Muscle of arm (tissue), 12 donors: Measurements from ENCODE around the gene INO80B. TPM values are rescaled to one million over a fixed set of nuclear protein-coding genes. Genes with fewer than 3 reads are reported as not detected.
"Not testable (repeated sequence)": the region's sequence is repeated elsewhere in the genome, so short reads cannot be mapped to it uniquely, and the experiment has no call there.

Experiments
- DNase-seq: peaks from one replicate; pipeline ENCODE4 v3.0.0-alpha.2; 2013
- polyA plus RNA-seq, 12 donors: library from polyadenylated mRNA; unstranded; fragments of 120-200 nt; gene quantifications; one replicate each; pipeline ENCODE4 v1.2.1, GENCODE V29; 2013; ENCODE audit not compliant: insufficient read length in 12 of 12

INO80B gene
- polyA plus RNA-seq, 12 donors, result 12.8 to 42.3 (median 16.1) TPM; not detected in 1

DNA sequence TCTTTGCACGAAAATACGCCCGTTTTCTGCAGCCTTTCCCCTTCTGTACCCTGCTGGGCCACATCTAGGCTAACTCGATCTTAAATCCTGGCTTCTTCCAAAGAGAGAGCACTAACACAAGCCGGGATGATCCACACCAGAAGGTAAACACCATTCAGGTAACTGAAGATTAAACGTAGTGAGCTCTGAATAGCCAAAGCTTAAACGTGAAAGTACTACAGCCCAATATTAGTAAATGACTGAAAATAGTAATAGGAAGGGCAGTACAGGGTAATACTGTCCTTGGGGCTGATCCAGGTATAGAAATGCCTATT is 18.0 kb downstream of the INO80B start:
- DNase-seq, result no peak

DNA sequence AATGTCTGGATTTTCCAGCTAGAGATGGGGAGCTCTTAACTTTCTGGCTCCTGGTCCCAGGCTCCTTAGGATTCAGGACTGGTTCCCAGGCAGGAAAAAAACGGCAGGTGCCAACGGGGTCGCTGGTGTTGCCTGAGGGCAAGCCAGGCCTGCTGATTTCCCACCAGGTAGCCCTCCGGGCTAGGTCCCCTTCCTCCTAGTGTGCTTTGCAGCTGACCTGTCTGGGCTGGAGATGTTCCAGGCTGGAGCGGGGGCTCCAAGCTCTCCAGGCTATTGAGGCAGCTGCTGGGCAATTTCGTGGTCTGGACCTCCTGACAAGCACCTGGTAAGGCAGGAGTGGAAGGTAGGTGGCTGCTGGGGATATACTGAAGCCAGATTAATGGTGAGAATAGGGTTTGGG is 19.6 kb downstream of the INO80B start:
- no peak for DNase-seq

GRCh38 chr2:74474899-74475298 is 20.0 kb downstream of the INO80B start:
- DNase-seq, result no peak

- no peak for DNase-seq
These were observed 26.5 kb downstream of the INO80B start for GRCh38 chr2:74481431-74481830.

- no peak for DNase-seq
These were observed 27.3 kb downstream of the INO80B start for GRCh38 chr2:74481961-74482800.

GRCh38 chr2:74482801-74483674 is 28.2 kb downstream of the INO80B start, which contains the start of the genes CCDC142 and TTC31:
TSS of gene CCDC142 (minus strand) at chr2:74482998. CDS start at chr2:74482837, 161 bp downstream.
TSS of gene TTC31 (plus strand) at chr2:74483081. CDS start at chr2:74483096, 15 bp downstream.
- peak; percentile 97 for DNase-seq

GRCh38 chr2:74483675-74484164 is 28.8 kb downstream of the INO80B start:
- DNase-seq, result not testable (repeated sequence)

- no peak for DNase-seq
These were observed 31.3 kb downstream of the INO80B start for GRCh38 chr2:74486141-74486540.

DNA sequence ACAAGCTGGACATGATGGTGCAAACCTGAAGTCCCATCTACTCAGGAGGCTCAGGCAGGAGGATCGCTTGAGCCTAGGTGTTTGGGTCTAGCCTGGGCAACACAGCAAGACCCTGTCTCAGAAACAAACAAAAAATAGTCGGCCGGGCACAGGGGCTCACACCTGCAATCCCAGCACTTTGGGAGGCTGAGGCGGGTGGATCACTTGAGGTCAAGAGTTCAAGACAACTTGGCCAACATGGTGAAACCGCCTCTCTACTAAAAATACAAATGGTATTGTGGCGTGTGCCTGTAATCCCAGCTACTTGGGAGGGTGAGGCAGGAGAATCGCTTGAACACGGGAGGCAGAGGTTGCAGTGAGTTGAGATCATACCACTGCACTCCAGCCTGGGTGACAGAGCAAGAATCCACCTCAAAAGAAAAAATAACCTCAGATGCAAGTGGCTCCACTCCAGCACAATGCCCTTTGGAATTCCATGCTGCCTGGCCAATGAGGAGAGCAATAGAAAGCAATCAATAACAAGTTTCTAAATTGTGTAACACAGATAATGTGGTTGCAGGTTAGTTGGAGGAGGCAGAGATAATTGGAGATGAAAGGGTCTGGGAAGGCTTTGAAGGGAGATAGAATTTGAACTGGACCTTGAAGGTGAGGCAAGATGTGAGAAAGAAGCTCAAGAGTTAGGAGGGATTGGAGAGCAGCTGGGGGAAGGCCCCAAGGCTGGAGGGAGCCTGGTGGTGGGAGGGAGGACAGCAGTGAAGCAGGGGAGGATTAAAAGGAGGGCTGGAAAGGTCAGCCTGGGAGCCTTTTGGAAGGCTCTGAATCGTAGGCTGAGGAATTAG is 34.0 kb downstream of the INO80B start:
- DNase-seq, result no peak

DNA sequence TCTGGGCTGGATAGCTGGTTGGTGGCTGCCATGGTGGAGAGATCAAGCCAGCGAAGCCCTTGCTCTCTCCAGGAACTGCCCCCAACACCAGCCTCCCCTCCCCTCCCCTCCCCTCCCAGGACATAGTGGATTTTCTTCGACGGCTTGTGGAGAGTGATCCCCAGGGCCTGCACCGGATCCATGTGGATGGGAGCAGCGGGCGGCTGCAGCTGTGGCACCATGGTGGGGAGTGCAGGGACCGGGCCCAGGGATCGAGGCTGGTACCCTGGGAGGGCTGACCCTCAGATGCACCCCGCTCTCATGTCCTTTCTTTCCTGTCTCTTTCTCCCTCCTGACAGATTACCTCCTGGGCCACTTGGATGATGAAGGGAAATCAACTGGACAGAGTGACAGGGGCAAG is 35.0 kb downstream of the INO80B start:
- no peak for DNase-seq

- no peak for DNase-seq
These were observed 37.0 kb downstream of the INO80B start for GRCh38 chr2:74491648-74492544.

GRCh38 chr2:74493546-74493945 is 38.7 kb downstream of the INO80B start:
- no peak for DNase-seq

DNA sequence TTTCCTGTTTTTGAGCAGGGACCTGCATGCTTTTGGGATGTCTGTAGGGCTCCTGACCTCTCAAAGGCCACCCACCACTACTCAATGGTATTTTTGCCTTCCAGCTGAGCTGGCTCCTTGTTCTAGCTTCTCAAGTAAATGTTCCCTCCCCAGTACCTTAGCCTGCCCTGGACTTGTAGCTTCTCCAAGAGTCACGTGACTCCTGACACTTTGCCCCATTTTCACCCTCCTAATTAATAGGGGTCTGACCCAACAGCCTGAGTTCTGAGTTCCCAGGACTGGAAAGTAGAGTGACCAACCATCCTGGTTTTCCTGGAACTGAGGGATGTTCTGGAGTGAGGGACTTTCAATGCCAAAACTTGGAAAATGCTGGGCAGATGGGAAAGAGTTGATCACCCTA is 40.6 kb downstream of the INO80B start:
- DNase-seq, result no peak

DNA sequence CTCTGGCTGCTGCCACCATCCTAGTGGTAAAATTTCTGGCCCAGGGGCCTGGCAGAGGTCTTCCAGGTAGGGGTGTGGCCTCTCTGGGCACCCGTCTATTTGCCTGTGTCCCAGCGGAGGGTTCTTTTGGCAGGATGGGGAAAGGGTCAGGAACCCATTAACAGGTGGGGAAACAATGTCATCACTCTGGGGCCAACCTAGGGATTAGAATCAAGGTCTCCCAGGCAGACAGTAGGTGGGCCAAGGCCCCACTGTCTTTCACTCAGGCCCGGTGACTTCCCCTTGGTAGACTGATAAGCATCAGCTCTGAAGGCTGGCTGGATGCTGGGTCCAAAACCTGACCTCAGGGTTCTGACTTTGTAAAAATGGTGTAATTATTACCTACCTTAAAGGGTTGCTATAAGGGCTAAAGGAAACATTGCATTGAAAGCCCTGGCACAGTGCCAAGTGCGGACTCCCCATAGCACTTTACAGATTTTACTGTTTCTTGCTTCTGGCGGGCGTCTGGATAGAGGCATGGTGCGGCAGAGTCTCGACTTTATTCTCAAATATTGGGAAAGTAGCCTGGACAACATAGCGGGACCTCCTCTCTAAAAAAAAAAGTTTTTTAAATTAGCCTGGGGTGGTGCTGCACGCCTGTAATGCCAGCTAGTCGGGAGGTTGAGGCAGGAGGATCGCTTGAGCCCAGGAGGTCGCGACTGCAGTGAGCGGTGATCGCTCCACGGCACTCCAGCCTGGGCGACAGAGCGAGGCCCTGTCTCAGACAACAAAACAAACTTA is 42.3 kb downstream of the INO80B start:
- no peak for DNase-seq

- no peak for DNase-seq
These were observed 43.1 kb downstream of the INO80B start for GRCh38 chr2:74497777-74498499.

DNA sequence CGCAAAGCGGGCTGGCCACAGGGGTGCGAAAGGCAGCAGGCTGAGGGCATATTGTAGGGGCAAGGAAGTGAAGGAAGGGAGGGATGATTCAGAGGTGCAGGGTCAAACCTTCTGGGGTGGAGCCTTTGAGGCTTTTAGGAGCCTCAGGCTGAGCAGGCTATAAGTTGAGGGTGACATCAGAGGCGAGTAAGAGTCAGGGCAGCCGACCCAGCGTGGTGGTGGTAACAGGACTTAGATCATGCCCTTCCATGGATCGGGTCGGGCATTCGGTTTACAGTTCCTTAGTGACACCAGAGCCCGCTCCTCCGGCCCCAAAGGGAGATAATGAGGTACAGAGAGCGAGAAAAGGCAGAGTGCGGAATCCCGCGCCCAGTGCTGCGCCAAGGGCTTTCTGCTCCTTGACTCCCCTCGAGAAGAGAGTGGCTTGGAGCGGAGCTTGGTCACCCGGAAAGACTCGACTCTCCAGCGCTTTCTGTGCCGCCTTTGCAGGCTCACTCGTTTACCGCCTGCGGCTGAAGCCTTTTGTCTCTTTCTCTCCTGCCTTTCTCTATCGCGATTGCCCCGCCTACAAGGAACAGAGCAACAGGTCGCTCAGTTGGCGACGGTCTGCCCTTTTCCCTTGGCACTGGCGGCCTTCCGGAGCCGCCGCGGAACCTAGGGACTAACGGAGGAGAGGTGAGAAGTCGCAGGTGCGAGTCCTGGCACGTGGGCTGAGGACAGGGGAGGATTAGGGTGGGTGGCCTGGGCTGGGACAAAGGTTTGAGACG is 43.8 kb downstream of the INO80B start:
- DNase-seq, result no peak

DNA sequence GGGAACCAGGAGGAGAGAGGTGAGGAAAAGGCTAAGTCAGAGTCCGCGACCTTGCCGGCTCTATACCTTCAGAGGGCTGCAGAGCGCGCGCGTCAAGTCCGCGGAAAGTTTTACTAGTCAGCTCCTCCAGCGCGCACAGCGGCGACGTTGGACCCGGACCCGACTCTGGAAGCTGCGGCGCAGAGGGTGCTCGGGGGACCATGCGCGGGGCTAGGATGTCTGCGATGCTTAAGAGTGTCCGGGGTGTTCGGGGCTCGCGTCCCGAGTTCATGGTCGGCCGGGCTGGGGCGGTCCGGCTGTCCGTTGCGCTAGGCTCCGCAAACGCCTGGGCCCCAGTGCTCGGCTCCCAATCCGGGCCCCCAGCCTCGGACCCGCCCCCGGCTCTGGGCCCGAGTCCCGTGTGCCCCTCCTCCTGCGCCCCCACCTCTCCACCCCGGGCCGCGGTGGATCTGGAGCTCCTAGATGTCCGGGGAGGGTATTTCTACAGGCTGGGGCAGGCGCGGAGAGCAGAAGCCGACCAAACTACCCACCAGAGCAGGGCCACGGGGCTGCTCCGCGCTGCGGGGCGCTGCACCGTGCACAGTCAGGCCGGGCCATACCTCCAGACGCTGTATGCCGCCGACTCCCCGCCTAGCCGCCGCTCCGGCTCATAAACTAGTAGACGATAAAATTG is 44.5 kb downstream of the INO80B start, which contains the start of gene LBX2:
TSS of gene LBX2 (minus strand) at position 337 of the 673 bp plus-strand sequence. CDS start at position 271, 66 bp downstream.
- DNase-seq, result no peak
